Mammary epithelial cell (primary cell): ENCODE results near the gene FPR3.

Experiments
- CTCF ChIP-seq, 2 donors: IDR thresholded peaks in 1 of 2; conservative IDR thresholded peaks in 1 of 2; 2 replicates each; pipeline ENCODE4 v1.5.1; 2011 to 2012; ENCODE audit warnings: inconsistent platforms in 2 of 2, low read length in 2 of 2, mild to moderate bottlenecking in 2 of 2, control low read depth in 1 of 2, low read depth in 1 of 2; ENCODE audit not compliant: insufficient read depth in 1 of 2; ENCODE audit errors: extremely low read depth in 1 of 2
- EZH2 ChIP-seq: IDR thresholded peaks from 2 replicates; pipeline ENCODE4 v1.6.1; 2012; ENCODE audit warnings: low read length, inconsistent platforms, borderline replicate concordance

GRCh38 chr19:51873097-51873496, 78.1 kb downstream of the FPR3 start:
- no peak for TF ChIP-seq CTCF (conservative IDR thresholded peaks at IDR 0.05 in 1 of 2, IDR thresholded peaks at IDR 0.05 in 1 of 2; ENCODE audit: extremely low read depth in 1 of 2, insufficient read depth in 1 of 2, low read depth in 1 of 2, low read length in 2 of 2)
- no peak for TF ChIP-seq EZH2
